CD4-positive, alpha-beta T cell treated with Interferon gamma for 1 hour (primary cell): ENCODE measurements around the gene CTSH.

Source experiments
- DNase-seq: peaks from one replicate; pipeline ENCODE4 v3.0.0-alpha.2; 2020

The CTSH gene, protein sequence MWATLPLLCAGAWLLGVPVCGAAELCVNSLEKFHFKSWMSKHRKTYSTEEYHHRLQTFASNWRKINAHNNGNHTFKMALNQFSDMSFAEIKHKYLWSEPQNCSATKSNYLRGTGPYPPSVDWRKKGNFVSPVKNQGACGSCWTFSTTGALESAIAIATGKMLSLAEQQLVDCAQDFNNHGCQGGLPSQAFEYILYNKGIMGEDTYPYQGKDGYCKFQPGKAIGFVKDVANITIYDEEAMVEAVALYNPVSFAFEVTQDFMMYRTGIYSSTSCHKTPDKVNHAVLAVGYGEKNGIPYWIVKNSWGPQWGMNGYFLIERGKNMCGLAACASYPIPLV

DNA sequence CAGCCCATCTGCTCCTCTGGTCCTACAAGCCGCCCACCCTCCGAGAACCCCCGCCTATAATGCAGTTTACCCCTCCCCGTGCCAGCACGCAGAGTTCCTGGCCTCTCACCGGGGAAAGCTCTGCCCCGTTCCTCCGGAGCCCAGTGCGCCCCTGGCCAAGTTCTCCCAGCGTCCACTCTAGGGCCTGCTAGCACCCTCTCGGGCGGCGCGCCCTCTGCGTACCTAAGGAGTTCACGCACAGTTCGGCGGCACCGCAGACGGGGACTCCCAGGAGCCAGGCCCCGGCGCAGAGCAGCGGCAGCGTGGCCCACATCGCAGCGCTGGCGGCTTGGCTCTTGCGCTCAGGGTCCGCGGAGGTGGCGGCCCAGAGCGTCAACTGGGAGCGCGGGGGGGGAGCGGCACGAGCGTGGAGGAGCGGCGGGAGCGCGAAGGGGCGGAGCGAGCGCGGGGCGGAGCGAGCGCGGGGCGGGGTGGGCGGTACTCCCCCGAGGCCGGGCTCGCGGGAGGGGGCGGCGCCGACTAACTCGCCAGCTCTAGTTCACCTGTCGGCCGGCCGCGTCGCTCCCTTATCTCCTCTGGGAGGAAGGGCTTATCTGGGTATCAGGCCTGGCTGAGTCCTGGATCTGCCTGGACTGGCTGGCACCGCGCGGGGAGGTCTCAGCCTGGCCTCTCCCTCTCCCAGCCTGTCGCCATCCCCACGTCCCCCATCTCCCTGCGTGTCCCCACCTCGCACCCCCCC lies at the start of gene CTSH:
Gene CTSH (minus strand): TSS at position 378 of the 739 bp plus-strand sequence. CDS start 65 bp downstream, at position 313.
- DNase-seq, result peak; percentile 80

DNA sequence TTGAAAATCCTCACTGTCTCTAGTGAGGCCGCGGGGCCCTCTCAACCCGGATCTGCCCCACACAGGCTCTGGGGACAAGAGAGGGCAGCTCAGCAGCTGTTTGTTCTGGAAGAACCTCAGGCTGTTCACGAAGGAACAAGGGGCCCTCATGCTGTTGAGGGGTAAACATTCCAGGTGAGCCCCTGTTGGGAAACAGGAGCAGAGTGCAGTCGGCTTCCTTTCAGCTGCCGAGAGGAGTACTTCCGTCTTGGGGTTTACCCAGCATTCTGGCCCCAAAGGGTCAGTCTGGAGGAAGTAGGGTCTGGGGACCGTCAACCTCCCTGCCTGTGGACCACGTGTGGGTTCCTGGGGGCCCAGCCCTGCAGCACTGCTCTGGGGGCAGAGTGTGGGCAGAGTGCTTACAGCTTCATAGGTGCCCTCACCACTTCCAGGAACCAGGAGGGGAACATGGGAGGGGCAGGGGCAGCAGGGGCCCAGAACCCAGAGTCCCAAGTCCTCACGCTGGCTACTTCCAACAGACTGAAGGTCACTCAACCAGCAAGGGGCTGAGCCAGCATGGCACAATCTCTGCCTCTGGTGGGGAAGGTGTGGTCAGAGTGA lies 49.2 kb upstream of the CTSH start:
- DNase-seq, result no peak

DNA sequence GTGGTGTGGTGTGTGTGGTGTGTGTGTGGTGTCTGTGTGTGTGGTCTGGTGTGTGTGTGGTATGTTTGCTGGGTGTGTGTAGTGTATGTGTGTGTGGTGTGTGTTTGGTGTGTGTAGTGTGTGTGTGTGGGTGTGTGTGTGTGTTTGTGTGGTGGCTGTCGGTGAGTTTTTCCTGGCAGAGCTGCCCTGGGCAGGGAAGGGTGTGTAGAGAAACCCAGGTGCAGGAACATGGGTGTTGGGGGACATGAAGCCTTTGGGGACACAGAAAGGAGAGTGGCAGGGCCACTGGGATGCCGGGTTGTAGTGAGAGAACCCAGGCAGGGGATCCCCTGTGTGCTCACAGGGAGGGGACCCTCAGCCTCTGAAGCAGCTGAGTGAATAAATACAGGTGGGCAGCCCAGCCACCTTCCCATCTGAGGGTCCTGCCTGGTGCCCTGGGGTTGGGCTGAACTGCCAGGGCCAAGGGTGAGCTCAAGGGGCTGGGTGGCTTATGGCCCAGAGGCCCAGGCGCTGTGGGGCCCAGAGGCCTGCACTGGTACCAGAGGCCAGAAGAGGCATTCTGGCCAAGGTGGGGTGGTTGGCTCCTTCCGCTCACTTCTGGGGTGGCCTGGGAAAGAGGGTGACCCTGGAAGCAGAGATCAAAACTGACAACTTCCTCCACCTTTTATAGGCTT lies 48.5 kb upstream of the CTSH start:
- DNase-seq, result no peak

DNA sequence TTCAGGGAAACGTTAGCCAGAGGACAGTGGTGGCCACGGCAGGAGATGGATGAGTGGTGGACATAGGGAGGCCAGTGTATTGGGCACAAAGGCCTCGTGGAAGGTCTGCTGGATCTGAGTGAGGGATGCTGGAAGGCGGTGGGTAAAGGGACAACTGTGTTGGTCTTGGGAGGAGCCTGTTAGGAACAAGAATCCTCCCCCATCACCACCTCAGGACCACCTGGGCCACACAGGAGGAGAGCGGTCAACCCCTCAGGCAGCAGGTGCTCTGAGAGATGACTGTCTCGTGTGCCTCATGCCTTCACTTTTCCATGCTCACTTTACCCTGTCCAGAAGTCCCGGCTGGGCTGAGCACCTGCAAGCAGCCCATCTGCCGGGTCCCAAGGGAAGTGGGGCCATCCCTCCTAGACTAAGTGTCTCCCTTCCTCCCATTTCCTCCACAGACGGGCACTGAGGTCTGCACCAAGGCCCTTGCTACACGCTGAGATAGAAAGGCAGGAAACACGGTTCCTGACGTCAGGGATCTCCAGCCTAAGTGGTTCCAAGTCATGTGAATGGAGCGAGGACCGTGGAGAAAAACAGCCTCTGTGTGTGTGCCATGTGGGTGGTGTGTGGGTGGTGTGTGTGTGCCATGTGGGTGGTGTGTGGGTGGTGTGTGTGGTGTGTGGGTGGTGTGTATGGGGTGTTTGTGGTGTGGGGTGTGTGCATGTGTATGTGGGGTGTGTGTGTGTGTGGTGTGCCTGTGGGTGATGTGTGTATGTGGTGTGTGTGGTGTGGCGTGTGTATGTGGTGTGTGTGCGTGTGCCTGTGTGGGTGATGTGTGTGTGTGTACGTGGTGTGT lies 47.8 kb upstream of the CTSH start:
- DNase-seq, result no peak

DNA sequence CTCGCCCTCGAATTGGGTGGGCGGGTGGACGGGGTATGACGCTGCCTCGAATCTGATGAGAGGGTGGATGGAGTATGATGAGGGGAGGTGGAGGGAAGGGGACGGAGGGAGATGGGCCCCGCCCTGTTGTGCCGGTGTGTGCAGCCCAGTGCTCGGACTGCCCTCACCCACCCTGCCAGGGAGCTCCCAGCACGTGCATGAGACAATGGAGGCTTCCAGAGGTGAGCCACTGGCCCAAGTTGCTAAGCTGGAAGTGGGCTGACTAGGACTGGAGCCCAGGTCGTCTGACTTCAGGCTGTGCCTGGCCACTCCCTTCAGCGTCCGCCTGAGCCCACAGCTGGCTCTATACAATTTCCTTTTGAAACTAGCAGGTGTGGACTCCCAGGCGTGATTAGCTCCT lies 47.0 kb upstream of the CTSH start:
- no peak for DNase-seq

DNA sequence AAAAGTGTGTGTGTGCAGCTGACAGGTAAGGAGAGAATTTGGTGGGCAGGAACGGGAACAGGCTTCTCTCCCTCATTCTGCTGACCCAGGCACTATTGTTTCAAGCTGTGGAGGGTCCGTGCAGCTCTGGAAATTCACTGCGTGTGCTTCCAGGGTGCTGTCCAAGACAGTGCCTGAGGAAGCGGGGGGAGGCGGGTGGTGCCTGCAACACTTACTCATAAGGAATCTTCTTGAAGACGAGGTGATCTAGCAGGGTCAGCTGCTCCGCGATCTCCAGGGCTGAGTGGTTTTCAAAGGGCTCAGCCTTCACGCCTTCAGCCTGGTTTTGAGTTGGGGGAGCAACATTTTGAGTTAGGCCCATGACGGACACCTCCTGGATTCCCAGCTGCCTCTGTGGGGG lies 46.6 kb upstream of the CTSH start:
- DNase-seq, result no peak

DNA sequence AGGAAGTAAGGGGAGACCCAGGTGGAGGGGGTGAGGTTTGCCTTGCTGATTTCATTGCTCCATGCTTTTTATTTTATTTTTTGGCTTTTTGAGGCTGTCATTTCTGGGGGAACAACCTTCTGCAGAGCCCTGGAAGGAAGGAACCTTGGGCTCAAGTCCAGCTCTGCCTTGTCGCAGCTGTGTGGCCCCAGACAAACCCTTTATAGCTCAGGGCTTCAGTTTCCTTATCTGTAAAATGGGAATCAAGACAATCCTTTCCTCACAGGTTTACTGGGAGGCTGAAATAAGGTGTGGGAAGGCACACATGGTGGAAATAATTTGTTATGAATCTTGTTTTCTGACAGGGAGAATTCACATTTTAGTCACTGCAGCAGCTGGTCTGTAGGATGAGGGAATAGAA lies 45.4 kb upstream of the CTSH start:
- no peak for DNase-seq

DNA sequence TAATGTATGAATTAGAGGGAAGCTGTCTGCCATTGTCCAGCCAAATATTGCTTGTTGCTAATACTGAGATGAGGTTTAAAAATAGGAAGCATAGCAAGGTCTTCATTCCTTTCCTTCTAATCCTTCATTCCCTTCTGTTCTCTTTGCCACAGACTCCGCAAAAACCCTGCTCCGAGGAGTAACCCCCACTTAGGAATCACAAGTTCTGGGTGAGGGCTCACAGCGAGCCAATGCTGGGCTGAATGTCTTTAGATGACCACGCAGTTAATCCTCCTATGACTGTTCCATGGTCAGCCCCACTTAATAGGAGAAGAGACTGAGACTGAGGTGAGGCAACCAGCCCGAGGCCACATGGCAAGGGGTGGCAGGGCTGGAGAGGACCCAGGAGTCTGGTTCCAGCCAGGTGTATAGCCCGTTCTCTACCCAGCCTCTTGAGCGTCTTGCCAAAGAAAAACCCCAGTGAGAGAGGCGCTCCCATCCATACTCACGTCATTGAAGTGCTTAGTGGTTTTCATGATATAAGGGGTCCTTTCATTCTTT lies 44.9 kb upstream of the CTSH start:
- no peak for DNase-seq

DNA sequence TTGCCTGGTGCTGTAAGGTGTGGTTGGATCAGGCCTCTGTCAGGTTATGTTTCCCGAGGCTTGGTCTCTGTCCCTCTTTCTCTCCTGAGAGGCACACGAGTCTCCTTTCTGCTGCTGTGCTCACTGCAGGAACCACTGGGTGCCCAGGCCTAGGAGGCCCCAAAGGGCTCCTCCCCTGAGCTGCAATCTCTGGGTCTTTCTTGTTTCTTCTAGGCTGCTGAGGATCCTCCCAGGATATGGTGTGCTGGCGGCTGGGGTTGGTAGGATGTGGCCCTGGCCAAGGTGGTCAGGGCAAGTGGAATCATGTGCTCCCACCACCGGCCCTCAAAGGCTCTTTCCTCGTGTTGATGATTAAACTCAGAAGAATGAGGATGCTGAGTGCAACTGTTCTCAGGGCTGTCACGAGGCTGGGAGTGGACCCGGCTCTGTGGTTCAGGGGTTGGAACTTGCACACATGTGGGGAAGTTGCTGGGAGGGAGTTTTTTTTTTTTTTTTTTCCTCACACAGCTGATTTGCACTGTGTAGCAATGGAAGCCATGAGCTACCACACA lies 43.6 kb upstream of the CTSH start:
- DNase-seq, result peak; percentile 64

DNA sequence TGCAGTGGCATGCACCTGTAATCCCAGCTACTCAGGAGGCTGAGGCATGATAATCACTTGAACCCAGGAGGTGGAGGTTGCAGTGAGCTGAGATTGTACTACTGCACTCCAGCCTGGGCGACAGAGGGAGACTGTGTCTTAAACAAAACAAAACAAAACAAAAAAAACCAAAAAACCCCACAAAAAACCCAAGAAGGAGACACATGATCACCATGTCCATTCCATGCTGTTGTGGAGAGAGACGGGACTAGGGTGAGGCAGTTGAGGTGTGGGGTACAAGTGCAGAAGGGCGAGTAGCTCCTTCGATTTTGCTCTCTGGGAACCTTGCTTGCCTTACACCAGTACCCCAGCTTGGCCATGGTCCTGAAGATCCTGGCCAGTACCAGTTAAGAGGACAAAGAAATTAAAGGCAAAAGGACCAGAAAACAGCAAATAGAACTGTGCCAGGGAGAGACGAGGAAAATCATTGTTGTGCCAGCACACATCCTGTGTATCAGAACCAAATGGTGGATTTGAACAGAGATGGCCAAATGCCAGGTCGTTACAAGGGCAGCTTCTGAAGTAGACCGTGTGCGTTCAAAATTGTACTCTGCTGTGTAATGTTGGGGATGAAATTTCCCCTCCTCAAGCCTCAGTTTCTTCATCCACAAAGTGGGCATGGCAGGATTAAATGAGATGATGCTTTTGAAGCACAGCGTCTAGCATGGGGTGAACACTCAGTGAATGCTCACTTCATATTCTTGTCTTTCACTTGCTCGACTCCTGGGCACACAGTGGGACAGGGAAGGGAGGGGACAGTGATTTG lies 42.9 kb upstream of the CTSH start:
- no peak for DNase-seq

DNA sequence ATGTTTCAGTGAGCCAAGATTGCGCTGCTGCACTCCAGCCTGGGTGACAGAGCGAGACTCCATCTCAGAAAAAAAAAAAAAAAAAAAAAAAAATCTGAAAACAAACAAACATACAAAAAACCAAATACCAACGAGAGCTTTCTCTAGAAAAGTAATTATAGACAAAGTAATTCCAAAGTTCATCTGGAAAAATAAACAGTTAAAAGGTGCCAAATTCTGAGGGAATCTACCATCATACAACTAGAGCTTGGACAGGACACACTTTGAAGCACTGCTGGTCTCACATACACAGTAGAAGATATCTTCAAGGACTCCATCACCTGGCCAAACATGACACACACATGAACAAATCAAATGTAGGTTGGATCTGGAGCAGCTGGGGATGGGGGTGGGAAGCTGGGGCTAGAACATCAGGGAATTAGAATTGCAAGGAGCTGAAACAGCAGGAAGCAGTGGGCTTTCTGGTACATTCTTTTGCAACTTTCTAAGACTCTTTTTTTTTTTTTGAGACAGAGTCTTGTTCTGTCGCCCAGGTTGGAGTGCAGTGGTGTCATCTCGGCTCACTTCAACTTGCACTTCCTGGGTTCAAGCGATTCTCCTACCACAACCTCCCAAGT lies 41.1 kb upstream of the CTSH start:
- DNase-seq, result no peak

DNA sequence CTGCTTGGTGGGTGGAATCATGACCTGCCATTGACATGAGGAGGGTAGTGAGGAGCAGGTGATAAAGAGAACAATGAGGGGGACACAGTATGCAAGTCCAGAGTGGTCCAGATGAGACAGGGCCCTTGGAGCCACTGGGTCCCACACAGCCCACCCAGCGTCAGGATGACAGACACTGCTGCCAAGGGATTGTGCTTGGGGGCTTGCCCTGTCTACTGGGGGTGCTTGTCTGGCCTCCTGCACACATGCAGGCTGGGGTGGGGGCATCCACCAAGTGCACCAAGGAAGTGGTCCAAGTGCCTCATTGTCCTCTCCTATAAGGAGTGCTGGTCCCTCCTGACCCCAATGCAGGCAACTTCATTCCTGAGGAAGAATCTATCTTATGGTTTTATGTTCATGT lies 39.2 kb upstream of the CTSH start:
- no peak for DNase-seq

DNA sequence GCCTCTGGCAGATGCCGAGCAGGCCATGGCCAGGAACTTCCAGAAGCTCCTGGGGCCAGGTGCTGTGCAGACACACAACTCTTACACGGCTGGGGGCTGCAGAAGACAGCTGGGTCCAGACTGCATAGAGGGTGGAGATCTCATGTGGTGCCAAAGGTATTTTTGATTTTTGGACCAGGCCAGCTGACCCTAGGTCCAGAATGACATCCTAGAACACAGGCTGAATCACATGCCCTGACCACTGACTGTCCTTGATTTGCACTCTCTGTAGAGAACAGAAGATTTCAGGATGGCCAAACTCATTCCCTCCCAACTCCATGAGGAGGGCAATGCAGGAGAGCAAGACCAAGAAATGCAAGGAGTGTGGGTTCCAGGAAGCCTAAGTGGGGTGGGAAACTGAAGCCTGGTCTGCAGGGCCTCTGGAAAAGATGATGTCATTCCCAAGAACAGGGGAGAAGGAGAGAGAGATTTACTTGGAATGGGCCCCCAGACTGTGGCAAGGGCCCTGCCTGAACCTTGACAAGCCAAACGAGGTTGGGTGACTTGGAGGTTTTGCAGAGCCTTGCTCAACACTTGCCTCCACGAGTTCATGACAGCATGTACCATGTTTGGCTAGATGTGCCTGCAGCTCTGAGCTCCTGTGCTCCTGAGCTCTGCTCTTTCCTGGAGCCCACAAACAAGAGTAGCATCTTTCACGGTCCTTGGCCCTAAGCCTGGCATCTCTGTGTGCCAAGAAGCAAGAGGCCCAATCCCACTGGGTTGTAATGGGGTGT lies 38.5 kb upstream of the CTSH start:
- DNase-seq, result no peak

DNA sequence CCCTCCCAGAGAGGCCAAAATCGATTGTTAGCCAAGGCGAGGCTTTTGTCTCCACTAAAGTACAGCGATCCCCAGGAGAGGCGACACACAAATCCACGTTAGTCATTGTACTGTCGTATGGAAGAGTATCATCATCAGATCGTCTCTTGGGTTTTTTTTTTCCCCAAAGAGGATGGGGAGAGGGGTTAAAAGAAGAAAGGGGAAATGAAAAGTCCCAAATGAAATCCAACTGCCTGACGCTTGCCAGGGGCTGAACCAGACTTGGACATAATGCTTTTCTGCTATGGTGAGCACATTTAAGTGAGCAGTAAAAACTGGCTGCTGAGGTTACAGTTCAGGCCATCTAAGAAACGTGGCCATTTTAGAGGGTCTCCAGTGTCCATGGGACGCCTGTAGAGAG lies 37.9 kb upstream of the CTSH start:
- no peak for DNase-seq

DNA sequence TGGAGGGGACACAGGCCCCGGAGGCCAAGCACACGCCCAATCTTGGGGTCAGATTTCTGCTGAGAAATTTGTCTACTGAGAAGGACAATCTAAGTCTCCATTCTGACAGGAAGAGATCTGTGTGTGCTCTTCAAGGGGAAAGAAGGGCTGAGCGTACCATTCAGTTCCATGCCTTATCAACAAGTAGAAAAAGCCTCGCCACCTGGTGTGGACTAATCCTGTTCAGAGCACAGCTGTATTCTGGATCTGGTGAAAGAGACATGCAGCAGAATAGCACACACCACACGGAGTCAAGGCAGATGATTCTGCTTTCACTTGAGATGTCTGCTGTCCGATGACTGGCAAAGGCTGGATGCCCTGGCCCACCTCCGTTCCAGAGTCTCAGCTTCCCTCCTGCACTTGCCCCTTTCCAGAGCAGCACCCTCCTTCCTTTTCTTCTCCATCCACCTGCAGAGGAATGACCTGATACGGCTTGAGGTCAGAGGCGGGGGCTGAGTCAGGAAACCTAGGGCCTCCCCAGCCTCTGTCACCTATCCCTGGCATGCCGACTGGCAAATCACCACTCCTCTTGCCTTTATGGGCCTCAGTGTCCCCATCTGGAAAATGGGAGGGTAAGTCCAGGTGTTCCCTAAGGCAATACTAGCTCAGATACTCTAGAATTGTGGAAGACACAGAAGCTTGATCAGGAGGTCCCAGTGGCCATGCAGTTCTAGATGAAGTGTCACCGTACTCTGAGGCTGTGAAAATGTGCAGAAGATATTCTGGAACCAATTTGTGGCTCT lies 36.9 kb upstream of the CTSH start:
- no peak for DNase-seq

DNA sequence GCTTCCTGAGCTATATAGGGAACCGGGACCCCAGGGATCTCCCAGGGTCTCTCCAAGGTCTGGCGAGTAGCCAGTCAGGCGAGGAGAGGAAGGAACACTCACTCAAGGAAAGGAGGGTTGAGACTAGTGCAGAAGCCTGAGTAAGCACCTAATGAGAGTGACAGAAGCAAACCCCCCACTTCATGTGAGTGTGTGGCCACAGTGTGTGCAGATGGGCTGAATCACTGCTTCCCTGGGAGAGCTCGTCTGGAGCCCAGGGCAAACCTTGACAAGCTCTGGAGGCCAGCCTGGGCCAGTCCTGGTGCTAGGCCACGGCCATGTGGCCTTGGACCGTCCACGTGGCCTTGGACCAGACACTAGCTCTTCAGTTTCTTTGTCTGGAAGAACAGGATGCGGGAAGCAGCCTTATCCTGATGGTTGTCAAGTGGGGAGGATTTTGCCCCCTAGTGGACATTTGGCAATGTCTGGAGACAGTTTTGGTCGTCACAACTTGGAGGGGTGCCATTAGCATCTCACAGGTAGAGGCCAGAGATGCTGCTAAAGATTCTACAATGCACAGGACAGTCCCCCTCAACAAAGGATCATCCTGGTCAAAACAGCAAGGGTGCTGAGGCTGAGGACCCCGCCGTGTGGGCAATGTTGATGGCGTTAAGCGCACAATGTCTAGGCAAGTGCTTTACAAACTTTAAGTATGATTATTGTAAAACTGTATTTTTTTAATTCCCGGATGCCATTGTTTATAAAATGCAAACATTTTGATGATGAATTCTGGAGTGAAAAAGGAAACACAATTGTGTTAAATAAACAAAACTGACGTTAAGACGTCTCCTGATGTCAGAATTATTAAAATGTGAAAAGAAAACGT lies 34.8 kb upstream of the CTSH start:
- no peak for DNase-seq

DNA sequence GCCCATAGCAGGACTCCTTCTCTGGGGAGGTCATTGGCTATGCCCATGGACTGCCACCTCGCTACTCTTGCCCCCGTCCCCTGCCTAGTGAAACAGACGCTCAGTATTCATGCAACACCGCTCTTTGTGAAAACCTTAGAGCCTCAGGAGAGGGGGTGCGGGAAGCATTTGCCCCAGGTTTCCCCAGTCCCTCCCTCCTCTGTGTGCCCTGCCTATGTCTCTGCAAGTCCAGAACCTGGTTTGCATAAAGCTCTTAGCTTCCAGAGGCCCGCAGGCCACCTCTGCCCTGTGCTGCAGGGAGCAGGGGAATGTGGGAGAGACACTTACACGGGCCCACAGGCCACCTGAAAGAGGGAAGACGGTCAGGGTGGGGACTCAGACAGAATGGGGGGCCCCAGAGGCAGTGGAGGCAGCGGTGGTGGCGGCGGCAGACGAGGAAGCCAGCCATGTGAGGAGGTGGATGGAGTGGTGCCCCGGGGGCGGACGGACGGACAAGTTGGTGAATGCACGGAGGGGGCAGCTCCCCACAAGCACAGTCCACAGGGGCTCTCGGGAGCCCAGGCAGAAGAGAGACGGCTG lies 33.8 kb upstream of the CTSH start:
- DNase-seq, result no peak
